ENCODE data around the gene MCF2L. TPM values are rescaled to one million over a fixed set of nuclear protein-coding genes. Genes with fewer than 3 reads are reported as not detected.

MCF2L gene
- polyA plus RNA-seq, 1 donor, result 30.9 TPM

DNA sequence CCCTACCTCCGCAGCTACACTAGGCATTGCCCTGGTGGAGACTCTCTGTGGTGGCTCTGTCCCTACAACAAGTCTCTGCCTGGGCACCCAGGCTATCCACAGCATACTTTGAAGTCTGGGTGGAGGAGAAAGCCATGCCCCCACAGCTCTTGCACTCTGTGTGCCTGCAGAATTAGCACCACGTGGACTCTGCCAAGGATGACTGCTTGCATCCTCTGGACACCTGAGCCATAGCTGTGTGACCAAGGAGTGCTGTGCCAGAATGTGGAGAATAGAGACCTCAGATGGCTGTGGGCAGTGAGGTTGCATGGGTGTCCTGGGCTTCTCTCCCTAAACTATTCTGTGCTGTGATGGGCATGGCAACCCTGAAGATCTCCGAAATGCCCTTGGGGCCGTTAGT, 21.2 kb upstream of the MCF2L start:
- no peak for DNase-seq
- Histone ChIP-seq H3K36me3 (ENCODE audit: control insufficient read depth, insufficient read depth, low read length) (no peaks in the 10 kb centered on the region), H3K27me3 (ENCODE audit: control insufficient read depth, insufficient read depth, low read length) (no peaks in the 10 kb centered on the region), H3K4me3 (ENCODE audit: low read length) (no peak overlapping the region), H3K27ac (ENCODE audit: low read length) (no peak overlapping the region), H3K4me1 (ENCODE audit: control insufficient read depth, insufficient read depth, low read length) (peaks cover 9% of the 10 kb centered on the region), H3K9me3 (ENCODE audit: control insufficient read depth, low read depth, low read length) (peaks cover 5% of the 10 kb centered on the region)
- no CpG with 5 or more reads among the region's 4 CpGs for WGBS (ENCODE audit: insufficient coverage, low lambda C conversion rate)

DNA sequence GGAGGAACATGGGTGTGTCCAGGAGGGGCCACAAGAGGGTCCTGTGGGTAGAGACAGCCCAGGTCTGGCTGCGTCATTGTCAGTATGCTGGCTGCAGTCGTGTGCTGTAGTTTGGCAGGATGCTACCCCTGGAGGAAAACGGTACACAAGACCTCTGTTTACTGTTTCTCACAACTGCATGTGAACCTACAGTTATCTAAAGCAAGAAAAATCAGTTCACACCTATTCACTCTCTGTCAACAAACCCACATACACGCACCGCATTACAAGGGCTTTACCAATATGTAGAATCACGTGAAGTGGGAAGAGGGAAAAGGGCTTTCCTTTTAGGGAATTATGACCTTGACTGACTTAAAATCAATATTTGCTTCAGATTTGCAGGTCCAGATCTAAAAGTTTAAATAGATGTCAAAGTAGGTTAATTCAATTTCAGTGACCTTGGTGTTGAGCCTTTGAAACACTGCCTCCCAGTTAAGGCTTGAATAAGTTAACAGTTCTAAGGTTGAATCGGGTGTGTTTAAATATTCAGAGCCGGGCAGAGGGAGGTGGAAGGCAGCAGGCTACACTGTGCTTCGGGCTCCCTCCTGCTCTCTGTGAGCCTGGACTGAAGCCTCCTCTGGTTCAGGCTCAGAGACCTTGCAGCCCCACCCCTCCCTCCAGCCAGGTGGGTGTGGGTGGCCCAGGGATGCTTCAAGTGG, 17.2 kb upstream of the MCF2L start:
- no peak overlapping the region for H3K27ac ChIP-seq (ENCODE audit: low read length)
- DNase-seq, result no peak
- H3K4me3 ChIP-seq (ENCODE audit: low read length), result no peak overlapping the region
- H3K27me3 ChIP-seq (ENCODE audit: control insufficient read depth, insufficient read depth, low read length), result no peaks in the 10 kb centered on the region
- no peaks in the 10 kb centered on the region for H3K36me3 ChIP-seq (ENCODE audit: control insufficient read depth, insufficient read depth, low read length)
- H3K9me3 ChIP-seq (ENCODE audit: control insufficient read depth, low read depth, low read length), result no peaks in the 10 kb centered on the region
- WGBS (ENCODE audit: insufficient coverage, low lambda C conversion rate), result no CpG with 5 or more reads among the region's 9 CpGs
- peaks cover 4% of the 10 kb centered on the region for H3K4me1 ChIP-seq (ENCODE audit: control insufficient read depth, insufficient read depth, low read length)

DNA sequence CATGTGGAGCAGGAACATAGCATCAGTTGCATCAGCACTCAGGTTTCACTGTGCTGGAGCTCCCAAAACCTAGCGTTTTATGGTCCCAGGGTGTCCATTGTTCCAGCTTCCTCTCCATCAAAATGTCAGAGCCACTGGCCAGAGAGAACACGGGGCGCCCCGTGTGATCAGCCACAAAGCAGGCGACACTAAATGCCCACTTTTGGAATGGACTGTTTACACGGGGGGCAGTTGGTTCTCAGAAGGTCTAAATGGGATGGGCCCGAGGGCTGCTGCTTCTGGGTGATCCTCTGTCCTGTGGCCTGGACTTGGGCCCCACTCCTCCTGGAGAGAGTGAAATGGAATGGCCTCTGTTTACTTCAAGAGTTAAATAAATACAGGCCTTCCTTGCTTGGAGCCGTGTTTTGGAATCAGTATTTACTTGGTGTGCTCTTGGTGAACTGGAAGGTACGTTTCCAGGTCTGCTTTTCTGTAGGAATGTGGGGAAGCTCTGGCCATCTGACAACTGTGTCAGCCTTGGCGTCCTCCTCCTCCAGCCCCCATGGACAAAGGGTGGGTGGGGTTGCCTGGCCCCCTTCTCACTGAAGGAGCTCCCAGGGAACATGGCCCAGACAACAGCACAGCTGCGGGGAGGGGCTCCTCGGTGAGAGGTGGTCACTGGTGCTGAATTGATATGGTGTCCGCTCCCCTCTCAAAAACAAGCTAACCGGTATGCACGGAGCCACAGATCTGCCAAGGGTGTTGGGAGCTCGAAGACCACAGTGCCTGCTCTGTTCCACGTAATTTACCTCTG, 16.1 kb upstream of the MCF2L start:
- Histone ChIP-seq H3K4me1 (ENCODE audit: control insufficient read depth, insufficient read depth, low read length) (peaks cover 4% of the 10 kb centered on the region), H3K27ac (ENCODE audit: low read length) (no peak overlapping the region), H3K4me3 (ENCODE audit: low read length) (no peak overlapping the region), H3K27me3 (ENCODE audit: control insufficient read depth, insufficient read depth, low read length) (no peaks in the 10 kb centered on the region), H3K36me3 (ENCODE audit: control insufficient read depth, insufficient read depth, low read length) (no peaks in the 10 kb centered on the region), H3K9me3 (ENCODE audit: control insufficient read depth, low read depth, low read length) (no peaks in the 10 kb centered on the region)
- WGBS (ENCODE audit: insufficient coverage, low lambda C conversion rate), result no CpG with 5 or more reads among the region's 17 CpGs
- DNase-seq, result no peak

DNA sequence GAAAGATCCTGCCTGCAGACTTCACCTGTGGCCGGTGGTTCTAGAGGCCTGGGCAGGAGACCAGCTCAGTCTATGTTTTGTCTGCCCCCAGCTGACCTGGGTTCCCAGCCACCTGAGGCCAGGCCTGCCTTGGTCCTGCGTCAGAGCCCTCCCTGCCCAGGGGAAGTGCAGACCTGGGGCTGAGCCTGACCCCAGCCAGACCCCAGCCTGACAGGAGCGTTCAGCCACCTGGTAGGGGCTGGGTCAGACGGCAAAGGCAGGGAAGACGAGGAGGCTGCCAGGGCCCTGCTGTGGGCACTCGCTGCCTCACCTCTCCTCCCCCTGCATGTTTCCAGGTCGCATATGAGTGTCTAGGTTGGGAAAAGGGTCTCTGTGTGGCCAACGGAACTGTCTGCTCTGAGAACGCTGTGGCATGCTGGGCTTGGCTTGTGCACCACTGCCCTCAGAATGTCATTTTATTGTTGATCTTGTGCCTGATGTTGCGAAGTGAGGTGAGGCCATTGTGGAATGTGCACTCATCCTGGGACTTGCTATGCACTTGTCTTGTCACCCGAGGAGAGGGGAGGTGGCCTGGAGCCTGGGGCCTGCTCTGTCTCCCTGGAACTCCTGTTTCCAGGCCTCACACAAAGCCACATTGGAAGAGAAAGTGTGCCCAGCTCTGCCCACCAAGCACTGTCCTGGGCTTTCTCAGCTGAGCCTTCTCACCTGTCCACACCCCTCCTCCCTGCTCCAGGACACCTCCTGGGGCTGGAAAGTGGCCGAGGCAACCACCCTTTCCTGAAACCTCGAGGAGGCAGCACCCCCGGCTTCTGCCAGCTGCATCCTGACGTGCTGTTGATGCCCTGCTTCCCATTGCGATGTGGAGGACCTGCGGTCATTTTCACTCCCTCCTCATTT, 15.2 kb upstream of the MCF2L start:
- Histone ChIP-seq H3K27ac (ENCODE audit: low read length) (no peak overlapping the region), H3K27me3 (ENCODE audit: control insufficient read depth, insufficient read depth, low read length) (no peaks in the 10 kb centered on the region), H3K36me3 (ENCODE audit: control insufficient read depth, insufficient read depth, low read length) (no peaks in the 10 kb centered on the region), H3K4me1 (ENCODE audit: control insufficient read depth, insufficient read depth, low read length) (peaks cover 4% of the 10 kb centered on the region), H3K9me3 (ENCODE audit: control insufficient read depth, low read depth, low read length) (no peaks in the 10 kb centered on the region), H3K4me3 (ENCODE audit: low read length) (no peak overlapping the region)
- WGBS (ENCODE audit: insufficient coverage, low lambda C conversion rate), result no CpG with 5 or more reads among the region's 17 CpGs
- DNase-seq, result no peak

DNA sequence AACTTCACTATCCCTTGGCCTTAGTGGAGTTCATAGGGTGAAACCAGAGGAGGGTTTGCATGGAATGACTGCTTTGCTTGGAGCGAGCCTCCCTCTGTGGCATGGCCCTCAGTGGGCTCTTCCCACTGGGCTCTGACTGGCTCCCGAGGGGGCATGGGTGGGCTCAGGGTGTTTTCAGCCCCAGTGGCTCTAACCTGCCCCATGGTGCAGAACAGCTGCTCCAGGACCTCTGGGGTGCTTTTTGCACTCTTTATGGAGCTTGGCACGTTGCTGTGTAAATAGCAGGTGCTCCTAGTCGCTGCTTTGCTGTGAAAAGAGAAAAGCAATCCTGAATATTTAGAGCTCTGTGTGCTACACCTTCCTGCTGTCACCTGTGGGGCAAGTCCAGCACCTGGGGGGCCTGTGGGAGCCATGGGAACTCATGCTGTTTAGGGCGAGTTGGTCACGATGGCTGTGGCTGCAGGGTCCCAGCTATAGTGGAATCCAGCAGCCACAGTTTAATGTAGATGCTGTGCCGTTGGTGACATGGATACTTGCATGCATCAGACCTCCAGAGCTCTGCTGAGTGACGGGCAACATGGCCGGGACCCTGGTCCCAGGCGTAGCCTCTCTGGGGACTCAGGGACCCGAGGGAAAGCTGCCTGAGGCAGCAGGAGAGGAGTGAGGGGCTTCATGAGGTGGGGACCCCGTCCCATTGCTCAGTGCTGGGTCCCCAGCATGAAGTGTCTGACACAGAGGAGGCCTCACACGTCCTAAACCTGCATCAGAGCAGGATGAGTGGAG, 14.3 kb upstream of the MCF2L start:
- Histone ChIP-seq H3K27ac (ENCODE audit: low read length) (no peak overlapping the region), H3K9me3 (ENCODE audit: control insufficient read depth, low read depth, low read length) (no peaks in the 10 kb centered on the region), H3K27me3 (ENCODE audit: control insufficient read depth, insufficient read depth, low read length) (no peaks in the 10 kb centered on the region), H3K4me1 (ENCODE audit: control insufficient read depth, insufficient read depth, low read length) (peaks cover 4% of the 10 kb centered on the region), H3K36me3 (ENCODE audit: control insufficient read depth, insufficient read depth, low read length) (no peaks in the 10 kb centered on the region), H3K4me3 (ENCODE audit: low read length) (no peak overlapping the region)
- no CpG with 5 or more reads among the region's 13 CpGs for WGBS (ENCODE audit: insufficient coverage, low lambda C conversion rate)
- no peak for DNase-seq

DNA sequence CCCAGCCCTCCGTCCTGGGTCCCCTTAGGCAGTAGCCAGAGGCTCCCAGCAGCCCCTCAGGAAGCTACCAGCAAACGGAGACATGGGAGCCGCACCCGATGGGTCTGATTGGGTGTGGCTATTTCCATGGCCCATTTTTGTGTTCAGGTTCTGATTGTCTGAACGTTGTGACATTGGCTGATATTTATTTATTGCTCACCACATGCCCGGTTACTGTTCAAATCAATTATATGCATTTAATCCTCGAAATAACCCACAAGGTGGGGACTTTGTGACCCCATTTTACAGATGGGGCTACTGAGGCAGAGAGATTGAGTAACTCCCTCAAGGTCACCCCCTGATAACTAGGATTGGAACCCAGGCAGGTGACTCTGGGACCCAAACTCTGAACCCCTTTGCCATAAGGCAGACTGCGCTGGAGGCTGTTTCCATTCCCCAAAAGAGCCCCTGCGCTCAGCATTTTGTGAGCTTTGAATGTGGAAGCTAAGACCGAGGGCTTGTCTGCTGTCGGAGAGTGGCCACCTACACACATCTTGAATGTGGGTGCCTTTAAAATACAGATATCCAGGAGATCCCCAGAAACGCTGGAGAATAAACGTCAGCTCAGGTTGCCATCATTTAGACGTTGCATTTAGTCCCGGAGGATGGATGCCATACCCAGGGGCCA, 13.6 kb upstream of the MCF2L start:
- Histone ChIP-seq H3K27ac (ENCODE audit: low read length) (no peak overlapping the region), H3K27me3 (ENCODE audit: control insufficient read depth, insufficient read depth, low read length) (no peaks in the 10 kb centered on the region), H3K4me3 (ENCODE audit: low read length) (no peak overlapping the region), H3K4me1 (ENCODE audit: control insufficient read depth, insufficient read depth, low read length) (peaks cover 4% of the 10 kb centered on the region), H3K36me3 (ENCODE audit: control insufficient read depth, insufficient read depth, low read length) (no peaks in the 10 kb centered on the region), H3K9me3 (ENCODE audit: control insufficient read depth, low read depth, low read length) (no peaks in the 10 kb centered on the region)
- no CpG with 5 or more reads among the region's 15 CpGs for WGBS (ENCODE audit: insufficient coverage, low lambda C conversion rate)
- DNase-seq, result no peak

DNA sequence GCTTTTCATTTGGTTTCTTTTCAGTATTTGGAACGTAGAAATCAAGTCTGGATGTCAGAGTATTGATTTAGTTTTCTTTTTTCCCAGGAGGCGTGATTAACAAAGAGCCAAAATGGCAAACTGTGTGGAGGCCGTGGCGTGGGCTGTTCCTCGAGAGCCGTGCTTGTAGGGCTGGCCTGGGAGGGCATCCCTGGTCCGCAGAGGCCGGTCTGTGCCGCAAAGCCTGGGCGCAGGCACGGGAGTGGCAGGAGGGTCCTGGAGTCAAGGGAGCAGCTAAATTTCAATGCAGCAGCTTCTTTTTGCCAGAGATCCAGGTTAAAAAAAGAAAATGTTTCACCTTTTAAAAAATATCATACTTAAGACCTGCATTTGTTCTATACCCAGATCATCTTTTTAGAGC, 13.1 kb upstream of the MCF2L start:
- no CpG with 5 or more reads among the region's 11 CpGs for whole genome bisulfite sequencing (ENCODE audit: insufficient coverage, low lambda C conversion rate)
- no peaks in the 10 kb centered on the region for H3K27me3 ChIP-seq (ENCODE audit: control insufficient read depth, insufficient read depth, low read length)
- H3K4me1 ChIP-seq (ENCODE audit: control insufficient read depth, insufficient read depth, low read length), result peaks cover 4% of the 10 kb centered on the region
- no peak for DNase-seq
- no peak overlapping the region for H3K4me3 ChIP-seq (ENCODE audit: low read length)
- H3K27ac ChIP-seq (ENCODE audit: low read length), result no peak overlapping the region
- H3K36me3 ChIP-seq (ENCODE audit: control insufficient read depth, insufficient read depth, low read length), result no peaks in the 10 kb centered on the region
- H3K9me3 ChIP-seq (ENCODE audit: control insufficient read depth, low read depth, low read length), result no peaks in the 10 kb centered on the region

DNA sequence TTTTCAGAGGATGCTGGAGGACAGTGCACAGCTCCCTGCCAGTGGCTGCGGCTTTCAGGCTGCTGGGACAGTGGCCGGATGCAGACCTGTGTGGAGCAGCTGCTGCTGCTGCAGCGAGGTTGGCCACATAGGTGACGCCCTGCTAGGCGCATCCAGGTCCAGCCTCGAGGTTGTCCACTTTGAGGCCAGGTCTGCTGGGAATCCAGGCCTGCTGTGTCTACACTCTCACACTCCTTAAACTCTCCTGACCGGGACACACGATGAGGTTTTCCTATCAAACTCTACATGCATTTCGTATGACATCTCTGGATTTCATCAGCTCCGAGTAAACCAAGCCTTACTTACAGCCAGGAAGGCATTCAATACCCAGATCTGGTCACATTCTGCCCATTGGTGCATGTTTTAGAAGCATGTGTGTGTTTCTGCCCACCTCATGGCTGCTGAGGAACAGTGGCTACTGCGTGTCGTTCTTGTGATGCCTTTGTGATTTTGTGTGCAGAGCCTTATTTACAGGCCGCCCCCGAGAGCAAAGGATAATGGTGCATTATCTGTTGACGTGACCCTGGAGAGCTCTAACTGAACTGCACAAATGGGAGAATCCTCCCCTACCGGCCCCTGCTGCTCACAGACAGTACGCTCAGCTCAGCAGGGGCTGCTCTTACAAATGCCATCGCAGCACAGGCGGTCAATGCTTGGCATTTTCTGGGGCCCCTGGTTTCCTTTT, 12.3 kb upstream of the MCF2L start:
- H3K27ac ChIP-seq (ENCODE audit: low read length), result no peak overlapping the region
- H3K9me3 ChIP-seq (ENCODE audit: control insufficient read depth, low read depth, low read length), result no peaks in the 10 kb centered on the region
- H3K36me3 ChIP-seq (ENCODE audit: control insufficient read depth, insufficient read depth, low read length), result no peaks in the 10 kb centered on the region
- DNase-seq, result no peak
- H3K4me1 ChIP-seq (ENCODE audit: control insufficient read depth, insufficient read depth, low read length), result peaks cover 4% of the 10 kb centered on the region
- WGBS (ENCODE audit: insufficient coverage, low lambda C conversion rate), result no CpG with 5 or more reads among the region's 19 CpGs
- no peak overlapping the region for H3K4me3 ChIP-seq (ENCODE audit: low read length)
- no peaks in the 10 kb centered on the region for H3K27me3 ChIP-seq (ENCODE audit: control insufficient read depth, insufficient read depth, low read length)

DNA sequence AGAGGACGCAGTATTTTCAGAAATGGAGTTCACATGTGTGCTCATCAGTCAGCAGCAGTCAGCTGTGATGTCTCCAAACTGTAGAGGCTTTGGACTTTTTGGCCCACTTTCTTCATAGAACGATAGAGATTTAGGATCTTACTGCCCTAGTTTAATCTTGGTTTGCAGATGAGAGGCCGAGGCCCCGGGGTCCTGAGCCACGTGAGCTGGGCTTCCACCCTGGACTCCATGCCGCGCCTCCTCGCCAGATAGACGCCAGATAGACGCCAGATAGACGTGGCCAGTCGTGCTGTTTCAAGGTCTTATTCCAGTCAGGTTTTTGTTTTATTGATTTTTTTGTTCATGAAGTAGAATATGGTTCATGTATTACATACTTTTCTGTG, 11.7 kb upstream of the MCF2L start:
- Histone ChIP-seq H3K4me1 (ENCODE audit: control insufficient read depth, insufficient read depth, low read length) (peaks cover 4% of the 10 kb centered on the region), H3K9me3 (ENCODE audit: control insufficient read depth, low read depth, low read length) (no peaks in the 10 kb centered on the region), H3K27me3 (ENCODE audit: control insufficient read depth, insufficient read depth, low read length) (no peaks in the 10 kb centered on the region), H3K27ac (ENCODE audit: low read length) (no peak overlapping the region), H3K36me3 (ENCODE audit: control insufficient read depth, insufficient read depth, low read length) (no peaks in the 10 kb centered on the region), H3K4me3 (ENCODE audit: low read length) (no peak overlapping the region)
- 70% methylated on average over 2 of the region's 12 CpGs for WGBS (ENCODE audit: insufficient coverage, low lambda C conversion rate)
- DNase-seq, result no peak

Data from large intestine (tissue), 3 donors.